AG08395 (cell line): ENCODE data around the gene TDRD9.
"Not testable (repeated sequence)": the region's sequence is repeated elsewhere in the genome, so short reads cannot be mapped to it uniquely, and the experiment has no call there.

Experiments
- DNase-seq: peaks from one replicate; pipeline ENCODE4 v3.0.0; 2012; ENCODE audit warnings: mixed read lengths, low spot score

The TDRD9 gene

GRCh38 chr14:103928011-103928890 lies at the start of gene TDRD9:
Gene TDRD9 (plus strand): TSS chr14:103928456. CDS start chr14:103928510, 54 bp downstream.
- no peak for DNase-seq

- DNase-seq: no peak
These were observed 49.1 kb upstream of the TDRD9 start for GRCh38 chr14:103879118-103879569.

GRCh38 chr14:103879570-103880347 lies 48.5 kb upstream of the TDRD9 start:
- DNase-seq: peak; percentile 66

GRCh38 chr14:103880348-103881267 lies 47.6 kb upstream of the TDRD9 start:
- peak; percentile 89 for DNase-seq

- DNase-seq: no peak
These were observed 46.7 kb upstream of the TDRD9 start for GRCh38 chr14:103881268-103882201.

GRCh38 chr14:103882503-103883262 lies 45.6 kb upstream of the TDRD9 start:
- no peak for DNase-seq

GRCh38 chr14:103883263-103883523 lies 45.1 kb upstream of the TDRD9 start:
- no peak for DNase-seq

- no peak for DNase-seq
These were observed 43.4 kb upstream of the TDRD9 start for GRCh38 chr14:103884854-103885253.

- DNase-seq: no peak
These were observed 42.7 kb upstream of the TDRD9 start for GRCh38 chr14:103885509-103885932.

GRCh38 chr14:103886304-103887169 lies 41.7 kb upstream of the TDRD9 start:
- no peak for DNase-seq

GRCh38 chr14:103887170-103887501 lies 41.1 kb upstream of the TDRD9 start:
- no peak for DNase-seq

- no peak for DNase-seq
These were observed 40.6 kb upstream of the TDRD9 start for GRCh38 chr14:103887557-103888115.

GRCh38 chr14:103889002-103889312 lies 39.3 kb upstream of the TDRD9 start:
- DNase-seq: not testable (repeated sequence)

GRCh38 chr14:103889313-103890051 lies 38.8 kb upstream of the TDRD9 start:
- DNase-seq: peak; percentile 50

GRCh38 chr14:103890052-103890371 lies 38.2 kb upstream of the TDRD9 start:
- DNase-seq: no peak

GRCh38 chr14:103890821-103891666 lies 37.2 kb upstream of the TDRD9 start:
- DNase-seq: no peak

GRCh38 chr14:103891667-103892215 lies 36.5 kb upstream of the TDRD9 start:
- no peak for DNase-seq
